HG02981 (cell line): ENCODE results near the gene SLC4A9.
A peak's percentile ranks its signal among the peaks of the same experiment; 100 is the strongest.
"Not testable (repeated sequence)": the region's sequence is repeated elsewhere in the genome, so short reads cannot be mapped to it uniquely, and the experiment has no call there.

Source experiments
- ATAC-seq: cut with Tn5 transposase; IDR thresholded peaks from one replicate; pipeline ENCODE4 v1.9.1; 2021; ENCODE audit warnings: mild to moderate bottlenecking, moderate library complexity; ENCODE audit not compliant: unreplicated experiment

Gene SLC4A9

DNA sequence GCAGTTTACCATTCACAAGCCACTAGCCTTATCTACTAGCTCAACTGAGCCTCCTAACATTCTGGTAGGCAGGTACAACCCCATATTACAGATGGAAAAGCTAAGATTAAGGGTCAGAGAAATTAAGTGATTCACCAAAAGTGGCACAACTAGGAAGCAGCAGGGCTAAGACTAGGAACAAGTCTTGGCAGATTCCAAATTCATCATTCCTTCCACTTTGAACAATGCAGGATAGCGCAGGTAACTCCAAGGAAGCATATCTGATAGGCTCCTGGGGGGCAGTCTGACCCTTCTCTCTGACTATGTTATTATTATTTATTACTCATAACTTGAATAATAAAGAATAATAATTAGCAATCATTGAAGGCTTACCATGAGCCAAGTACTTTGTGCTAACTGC, 22.1 kb upstream of the SLC4A9 start:
- ATAC-seq, result no peak

DNA sequence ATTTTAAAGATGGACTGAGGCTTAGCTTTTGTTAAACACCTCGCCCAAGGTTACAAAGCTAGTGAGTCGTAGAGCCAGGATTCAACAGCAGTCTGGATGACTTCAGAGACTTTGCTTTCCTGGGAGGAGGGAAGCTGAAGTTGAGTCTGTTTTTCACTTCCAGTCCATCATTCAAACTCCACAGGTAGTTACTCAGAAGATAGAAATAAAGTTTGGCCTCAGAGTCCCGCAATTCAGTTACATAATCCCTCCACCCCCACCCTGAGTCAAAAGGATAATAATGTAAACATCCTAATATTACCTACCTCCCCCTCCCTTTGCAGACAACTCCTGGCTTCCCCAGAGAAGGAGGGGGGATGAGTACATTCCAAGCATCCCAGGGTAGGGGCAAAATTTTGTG, 21.7 kb upstream of the SLC4A9 start:
- ATAC-seq, result no peak

DNA sequence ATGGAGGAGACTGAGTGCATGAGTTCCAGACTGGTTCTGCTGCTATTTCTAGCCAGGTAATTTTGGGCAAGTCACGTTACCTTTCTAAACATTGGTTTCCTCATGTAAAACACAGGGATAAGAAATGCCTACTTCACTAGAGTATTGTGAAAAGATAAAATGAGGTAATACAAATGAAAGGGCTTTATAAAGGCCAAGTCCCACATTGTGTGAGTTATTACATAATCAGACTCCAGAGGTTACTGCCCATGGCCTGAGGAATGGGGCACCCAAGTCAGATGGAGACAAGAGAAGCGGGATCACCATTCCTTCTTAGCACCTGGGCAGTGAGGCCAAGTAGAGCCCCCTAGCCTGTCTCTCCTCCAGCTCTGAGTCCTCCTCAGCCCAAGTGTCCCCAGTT, 21.1 kb upstream of the SLC4A9 start:
- ATAC-seq, result no peak

DNA sequence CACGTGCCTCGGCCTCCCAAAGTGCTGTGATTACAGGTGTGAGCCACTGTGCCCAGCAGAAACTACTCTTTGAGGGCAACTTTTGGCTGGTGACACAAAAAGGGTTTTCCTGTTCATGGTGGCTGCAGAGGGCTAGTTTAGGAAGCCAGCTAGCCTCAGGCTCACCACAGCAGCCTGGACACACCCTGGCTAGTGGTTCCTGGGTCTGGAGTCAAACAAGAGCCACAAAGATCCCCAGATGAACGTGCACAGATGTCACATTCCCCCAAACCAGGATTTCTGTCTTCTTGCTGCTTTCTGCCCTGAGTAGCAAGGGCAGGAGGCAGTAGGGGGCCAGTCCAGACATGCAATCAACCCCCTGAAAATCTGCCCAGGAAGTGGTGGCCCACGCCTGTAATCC, 20.4 kb upstream of the SLC4A9 start:
- no peak for ATAC-seq

DNA sequence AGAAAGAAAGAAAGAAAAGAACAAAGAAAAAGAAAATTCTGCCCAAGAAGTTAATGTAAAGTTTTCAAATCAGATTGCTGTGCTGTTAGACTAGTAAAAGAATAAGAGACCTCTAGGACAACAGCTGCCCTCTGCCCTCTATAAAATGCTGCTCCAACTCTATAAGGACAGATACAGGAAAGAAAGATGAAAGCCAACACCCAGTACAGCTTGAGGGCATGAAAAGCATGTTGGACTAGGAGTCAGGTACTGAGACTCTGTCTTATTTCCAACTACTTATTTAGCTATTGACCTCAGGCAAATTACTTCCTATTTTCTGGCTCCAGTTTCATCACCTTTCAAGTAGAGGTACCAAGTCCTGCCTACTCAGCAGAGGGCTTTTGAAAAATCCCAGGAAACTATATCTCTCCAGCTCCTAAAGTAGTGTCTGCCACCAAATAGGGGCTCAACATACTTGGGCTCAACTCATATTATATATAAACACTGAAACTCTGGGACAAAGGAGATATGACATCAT, 19.3 kb upstream of the SLC4A9 start:
- ATAC-seq, result no peak

DNA sequence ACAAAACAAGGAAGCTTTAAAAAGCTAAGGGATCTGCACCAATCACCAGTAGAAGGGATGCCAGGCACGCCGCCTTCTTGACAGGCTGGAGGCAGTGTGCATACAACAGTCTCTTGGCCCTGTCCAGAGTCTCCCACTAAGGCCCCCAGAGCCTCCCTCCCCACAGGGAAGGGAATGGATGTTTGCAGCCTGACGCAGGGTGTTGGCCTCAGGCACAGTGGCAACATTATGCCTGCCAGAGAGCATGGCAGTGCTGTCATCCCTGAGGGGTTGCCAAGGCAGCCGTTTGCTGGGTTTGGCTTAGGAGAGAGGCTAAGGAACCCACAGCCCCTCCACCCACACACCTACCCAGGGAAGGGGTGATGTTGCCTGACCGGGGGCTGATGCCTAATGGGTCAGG, 18.4 kb upstream of the SLC4A9 start:
- ATAC-seq, result no peak

DNA sequence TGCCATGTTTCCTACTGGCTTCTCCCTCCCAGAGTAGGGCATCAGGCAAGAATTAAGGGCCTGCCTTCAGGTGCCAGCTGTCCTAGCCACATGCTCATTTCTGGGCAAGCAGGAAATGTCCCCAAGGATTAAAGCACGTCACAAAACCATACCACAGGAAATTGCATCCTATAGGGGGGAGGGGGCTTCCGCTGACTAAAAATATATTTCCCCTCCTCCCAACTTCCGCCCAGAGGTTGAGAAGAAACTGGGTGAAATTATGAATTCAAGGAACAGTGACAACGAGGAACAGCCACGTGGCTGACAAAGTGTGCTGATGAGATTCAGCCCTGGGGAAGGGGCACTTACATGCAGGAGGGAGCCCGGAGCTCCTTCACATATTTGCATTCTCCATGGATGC, 17.7 kb upstream of the SLC4A9 start:
- no peak for ATAC-seq

DNA sequence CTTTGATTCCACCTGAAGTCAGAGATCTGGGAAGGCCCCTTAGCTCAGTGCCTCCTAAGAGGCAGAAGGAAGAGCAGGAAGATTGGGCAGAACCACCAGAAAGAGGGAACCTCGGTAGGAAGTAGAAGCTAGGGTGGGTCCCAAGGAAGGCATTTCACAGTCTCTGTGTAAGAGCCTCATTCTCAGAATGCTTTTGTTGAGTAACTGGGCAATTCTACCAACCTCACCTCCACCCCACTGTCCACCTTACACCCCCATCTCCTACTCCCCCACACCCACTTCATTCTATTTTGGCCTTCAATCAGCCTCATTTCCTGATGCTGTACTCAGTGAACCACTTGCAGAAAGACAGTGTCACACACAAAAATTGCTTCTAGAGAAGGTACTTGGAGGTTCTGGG, 17.1 kb upstream of the SLC4A9 start:
- no peak for ATAC-seq

DNA sequence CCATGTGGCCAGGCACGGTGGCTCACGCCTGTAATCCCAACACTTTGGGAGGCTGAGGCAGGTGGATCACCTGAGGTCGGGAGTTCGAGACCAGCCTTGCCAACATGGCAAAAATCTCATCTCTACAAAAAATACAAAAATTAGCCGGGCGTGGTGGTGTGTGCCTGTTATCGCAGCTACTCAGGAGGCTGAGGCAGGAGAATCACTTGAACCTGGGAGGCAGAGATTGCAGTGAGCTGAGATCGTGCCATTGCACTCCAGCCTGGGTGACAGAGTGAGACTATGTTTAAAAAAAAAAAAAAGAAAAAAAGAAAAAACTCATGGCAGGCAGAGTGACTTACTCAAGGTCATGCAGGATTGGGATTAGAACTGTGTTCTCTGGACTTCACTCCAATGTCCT, 16.1 kb upstream of the SLC4A9 start:
- not testable (repeated sequence) for ATAC-seq

DNA sequence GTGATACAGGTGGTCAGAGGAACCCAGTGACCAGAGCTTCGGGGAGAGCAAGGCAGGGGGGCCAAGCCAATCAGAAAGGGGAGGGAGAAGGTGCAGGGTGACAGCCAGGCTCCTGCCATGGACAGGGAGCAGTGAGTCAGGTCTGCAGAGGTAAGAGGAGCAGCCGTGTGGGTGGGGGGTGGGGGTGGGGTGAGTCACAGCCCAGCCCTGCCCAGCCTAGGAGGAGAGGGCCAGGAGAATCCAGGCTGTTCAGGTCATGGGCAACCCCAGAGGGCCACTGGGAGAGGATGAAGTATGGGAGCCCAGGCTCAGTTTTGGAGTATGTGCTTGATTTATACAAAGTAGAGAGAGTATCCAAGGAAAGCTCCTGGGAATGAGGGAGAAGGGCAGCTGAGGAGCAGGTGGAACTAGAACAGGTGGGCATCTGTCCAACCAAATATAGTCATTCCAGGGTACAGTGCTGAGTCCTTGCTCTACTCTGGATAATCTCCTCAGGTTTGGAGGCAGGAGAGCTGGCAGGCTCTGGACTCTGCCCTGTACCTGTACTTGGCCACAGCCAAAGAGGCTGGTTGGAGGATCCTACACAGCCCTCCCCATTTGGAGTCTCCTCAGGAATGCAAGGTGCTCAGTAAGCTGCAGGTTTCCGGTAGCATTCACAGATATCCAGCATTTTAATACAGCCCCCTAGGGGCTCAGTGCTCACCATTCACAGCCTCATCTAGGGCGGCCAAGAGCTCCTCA, 15.1 kb upstream of the SLC4A9 start:
- no peak for ATAC-seq

DNA sequence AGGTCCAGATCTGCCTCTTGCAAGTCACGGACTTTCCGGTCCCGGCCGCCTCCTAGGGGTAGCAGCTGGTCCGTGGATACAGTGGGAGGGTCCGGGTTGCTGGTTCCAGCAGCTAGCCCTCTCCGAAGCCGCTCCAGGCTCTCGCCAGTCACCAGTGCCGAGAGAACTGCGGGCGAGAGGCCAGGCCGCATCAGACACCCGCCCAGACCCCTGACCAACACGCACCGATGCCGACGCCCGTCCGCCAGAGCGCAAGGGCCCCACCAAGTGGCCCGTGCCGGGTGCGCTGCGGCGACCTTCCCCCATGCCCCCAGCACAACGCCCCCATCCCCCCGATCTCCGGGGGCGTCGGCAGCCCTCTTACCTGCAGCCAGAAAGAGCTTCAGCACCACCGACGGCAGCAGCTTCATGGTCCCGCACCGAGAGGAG, 14.1 kb upstream of the SLC4A9 start:
- peak; percentile 20 for ATAC-seq

DNA sequence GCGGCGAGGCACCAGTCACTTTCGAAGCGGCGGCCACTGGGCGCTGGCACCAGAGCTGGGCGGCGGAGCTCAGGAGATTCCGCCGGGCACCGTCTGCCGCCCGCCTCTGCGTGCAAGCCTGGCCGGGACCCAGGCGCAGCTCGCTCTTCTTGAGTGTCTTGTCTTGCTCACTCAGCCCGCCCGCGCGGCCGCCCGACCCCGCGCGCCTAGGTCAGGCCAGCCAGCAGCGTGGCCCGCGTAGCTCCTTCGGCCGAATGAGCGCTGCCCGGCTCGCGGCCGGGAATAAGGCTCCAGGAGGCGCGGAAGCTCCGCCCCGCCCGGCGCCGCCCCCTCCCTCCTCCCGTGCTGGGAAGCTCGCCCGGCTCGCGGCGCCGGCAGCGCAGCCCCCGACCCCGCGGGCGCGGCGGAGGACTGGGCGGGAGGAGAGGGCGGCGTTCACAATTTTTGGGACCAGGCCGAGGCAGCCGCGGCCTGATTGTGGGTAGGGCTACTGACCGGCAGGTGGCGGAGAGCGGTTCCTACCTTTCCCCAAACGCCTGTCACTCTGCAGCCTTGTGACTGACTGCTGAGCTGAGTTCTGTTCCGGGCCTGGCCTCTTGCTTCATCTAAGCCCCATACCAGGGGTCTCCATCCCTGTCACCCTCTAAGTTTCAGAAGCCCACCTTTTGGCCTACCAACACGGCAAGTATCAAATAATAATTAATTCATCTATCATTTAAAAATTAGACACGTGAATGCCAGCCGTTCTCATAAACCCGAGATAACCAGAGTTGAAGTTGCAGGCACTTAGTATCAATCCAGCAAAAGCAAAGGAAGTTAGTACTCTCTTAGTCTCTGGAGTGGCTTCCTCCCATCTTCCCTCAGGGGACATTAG, 13.4 kb upstream of the SLC4A9 start, which contains the start of gene HBEGF:
TSS of gene HBEGF (minus strand) at position 256 of the 874 bp plus-strand sequence. CDS start 275 bp downstream, outside the sequence.
- peak; percentile 64 for ATAC-seq

DNA sequence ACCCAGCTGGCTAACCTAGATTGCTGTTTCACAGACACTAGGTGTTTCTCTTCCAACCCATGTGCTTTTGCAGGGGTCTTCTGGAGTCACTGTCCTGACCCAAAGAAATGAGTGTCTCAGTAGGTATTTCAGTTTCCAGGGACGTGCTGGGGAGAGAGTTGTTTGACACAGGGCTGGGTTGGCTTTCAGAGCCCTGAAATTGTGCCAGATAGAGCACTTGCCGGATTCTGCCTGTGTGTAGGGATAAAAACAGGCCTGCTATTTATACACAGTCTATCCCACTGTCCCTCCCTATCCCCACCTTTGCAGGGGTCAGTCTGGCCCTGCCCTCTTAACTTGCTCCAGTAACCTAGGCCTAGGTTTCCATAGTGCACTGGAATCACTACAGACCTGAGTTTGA, 12.6 kb upstream of the SLC4A9 start:
- ATAC-seq, result no peak

DNA sequence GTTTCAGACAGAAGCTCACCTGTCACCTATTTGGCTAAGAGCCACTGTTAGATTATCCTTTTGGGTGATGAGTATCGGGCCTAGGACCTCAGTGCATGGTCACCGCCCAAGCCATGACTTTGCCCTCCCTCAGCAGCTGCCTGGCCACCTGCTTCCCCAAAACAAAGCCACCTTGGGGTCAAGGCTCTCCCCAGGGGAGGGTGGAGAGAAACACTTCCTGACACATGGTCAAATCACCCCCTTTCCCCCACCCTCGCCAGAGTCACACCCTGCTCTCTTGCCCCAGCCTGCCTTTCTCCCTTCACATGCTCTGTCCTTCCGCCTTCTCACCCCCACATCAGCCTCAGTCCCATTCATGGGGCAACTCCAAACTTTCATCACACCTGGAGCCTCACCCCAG, 11.9 kb upstream of the SLC4A9 start:
- ATAC-seq, result no peak

DNA sequence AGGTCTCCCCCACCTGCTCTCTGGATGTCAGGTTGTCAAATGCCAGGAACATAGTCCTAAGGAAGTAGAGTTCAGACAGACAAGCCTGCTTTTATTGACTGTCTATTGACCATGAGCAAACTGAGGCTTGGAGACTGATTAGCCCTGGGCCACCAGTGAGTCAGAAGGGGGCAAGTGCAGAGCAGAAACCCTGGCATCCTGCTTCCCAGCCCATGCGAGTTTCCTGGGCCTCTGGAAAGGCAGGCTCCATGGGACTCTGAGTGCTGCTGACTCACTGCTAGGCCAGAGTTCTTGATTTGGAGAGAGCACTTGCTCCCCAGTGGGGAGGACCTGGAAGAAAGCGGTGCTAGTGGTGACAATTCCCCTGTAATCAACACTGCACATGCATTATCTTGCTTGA, 10.8 kb upstream of the SLC4A9 start:
- no peak for ATAC-seq

DNA sequence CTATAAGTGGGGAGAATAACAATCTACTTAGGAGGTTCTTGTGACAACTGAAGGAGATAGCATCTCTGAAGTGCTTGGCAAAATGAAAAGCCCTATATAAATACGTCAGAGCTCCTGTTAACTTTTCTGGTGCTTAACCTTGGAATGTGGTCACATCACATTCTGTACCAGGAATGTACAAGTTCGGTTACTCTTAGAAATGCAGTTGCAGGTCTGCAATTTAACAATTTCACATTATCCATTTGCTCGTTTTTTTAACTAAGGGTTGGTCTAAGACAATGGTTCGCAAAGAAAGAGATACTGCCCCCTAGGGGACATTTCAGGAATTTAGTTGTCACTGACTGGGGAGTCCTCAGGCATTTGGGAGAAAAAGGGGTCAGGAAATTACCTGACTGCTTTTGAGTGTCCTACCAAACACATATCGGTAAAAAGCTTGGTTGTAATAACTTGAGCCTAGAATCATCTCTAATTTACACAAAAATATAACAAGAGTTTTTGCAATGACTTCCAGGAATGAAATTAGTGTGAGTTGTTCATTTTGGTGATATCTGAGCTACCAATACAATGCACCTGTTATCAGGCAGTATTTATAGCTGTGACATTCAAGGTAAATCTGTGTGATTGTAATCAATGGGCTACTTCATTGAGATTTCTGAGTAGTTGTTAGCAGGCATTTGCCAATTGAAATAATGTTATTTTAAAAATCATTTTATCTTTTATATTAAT, 8.2 kb upstream of the SLC4A9 start:
- no peak for ATAC-seq

DNA sequence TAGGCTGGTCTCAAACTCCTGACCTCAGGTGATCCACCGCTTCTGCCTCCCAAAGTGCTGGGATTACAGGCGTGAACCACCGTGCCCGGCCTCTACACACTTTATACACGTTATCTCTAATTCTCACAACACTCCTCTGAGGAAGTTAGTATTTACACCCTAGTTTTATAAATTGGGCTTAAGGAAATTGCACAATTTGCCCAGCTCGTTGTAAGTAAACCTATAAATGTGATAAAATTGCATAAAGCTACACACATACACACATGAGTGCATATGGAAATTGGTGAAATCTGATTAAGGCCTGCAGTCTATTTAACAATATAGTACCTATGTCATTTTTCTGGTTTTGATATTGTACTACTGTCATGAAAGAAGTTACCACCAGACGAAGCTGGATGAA, 4.4 kb upstream of the SLC4A9 start:
- ATAC-seq, result no peak

DNA sequence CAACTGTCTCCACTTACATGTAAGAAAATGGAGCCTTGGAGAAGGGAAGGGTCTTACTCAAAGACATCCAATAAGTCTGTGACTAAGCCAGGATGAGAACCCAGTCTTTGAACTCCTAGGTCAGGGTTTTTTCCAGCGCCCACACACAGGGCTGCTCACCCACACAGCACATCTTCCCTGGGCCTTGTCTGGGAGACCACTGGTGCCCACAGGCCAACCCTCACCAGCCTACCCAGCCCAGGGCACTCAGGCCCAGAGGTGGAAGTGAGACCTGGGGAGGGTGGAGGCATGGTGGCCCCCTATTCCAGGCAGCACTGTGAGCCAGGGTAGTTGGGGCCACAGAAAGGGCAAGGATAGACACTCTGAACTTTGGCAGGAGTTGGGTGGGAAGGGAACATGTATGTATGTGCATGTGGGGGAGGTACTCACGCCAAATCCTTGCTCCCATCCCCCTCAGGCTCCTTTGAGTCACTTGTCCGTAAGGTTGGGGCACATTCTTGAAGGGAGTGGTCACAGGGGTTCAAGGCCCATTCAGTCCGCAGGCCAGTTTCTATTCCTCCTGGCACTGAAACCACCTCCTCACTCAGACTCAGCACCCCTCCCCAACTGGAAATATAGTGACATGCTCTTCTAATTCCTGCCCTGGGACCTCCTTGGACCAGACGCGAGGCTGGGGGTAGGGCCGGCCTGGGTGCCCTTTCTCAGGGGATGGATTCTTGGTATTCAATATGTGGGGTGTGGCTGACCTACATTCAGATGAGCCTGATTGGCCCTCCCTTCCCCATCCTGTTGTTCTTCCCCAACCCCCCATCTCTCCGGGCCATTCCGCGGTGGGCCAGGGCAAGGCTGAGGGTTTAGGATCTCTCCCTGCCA, 2.9 kb upstream of the SLC4A9 start:
- peak; percentile 15 for ATAC-seq

DNA sequence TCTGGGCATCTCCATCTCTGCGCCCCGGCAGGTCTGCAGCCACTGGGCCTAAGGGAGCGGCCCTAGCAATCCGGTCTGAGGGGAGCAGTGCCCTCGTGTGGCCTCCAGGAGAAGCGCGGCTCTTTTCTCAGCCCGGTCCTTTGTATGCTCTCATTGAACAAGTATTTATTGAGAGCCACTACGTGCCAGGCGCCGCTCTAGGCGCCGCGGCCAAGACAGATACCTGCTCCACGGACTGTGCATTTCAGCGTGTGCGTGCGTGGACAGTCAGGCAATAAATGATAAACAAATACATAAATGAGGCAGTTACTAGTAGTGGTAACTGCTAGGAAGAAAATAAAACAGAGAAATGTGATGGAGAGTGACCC, 2.3 kb upstream of the SLC4A9 start:
- peak; percentile 95 for ATAC-seq

DNA sequence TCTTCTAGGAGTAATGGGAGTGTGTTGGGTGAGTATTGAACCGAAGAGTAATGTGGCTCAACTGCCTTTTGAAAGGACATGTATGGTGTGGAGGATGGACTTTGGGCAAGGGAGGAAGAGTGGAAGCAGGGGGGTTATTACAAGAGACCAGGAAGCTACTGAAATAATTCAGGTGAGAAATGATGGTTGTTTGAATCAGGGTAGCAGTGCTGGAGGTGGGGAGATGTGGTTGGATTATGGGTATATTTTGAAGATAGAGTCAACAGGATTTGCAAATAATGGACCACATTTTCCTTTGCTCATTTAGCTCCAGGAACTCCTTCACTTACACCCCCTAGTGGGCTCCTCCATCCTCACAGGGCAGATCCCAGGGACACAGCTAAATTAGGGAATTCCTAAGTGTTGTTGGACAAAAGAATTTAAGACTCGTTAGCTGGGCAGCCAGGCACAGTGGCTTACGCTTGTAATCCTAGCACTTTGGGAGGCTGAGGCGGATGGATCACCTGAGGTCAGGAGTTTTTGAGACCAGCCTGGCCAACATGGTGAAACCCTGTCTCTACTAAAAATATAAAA, 1.2 kb upstream of the SLC4A9 start:
- no peak for ATAC-seq
